Brain microvascular endothelial cell (primary cell): ENCODE results near the gene OR1E2.
"Not testable (repeated sequence)": the region's sequence is repeated elsewhere in the genome, so short reads cannot be mapped to it uniquely, and the experiment has no call there.

ENCODE experiments used
- DNase-seq: peaks from one replicate; pipeline ENCODE4 v3.0.0-alpha.2; 2020
- H3K27ac ChIP-seq: fragments of 250-450 bp; sonication (Bioruptor Pico); 2 replicates; pipeline ENCODE4 v1.5.1; 2020; ENCODE audit warnings: mild to moderate bottlenecking, moderate library complexity
- H3K27me3 ChIP-seq: fragments of 250-450 bp; sonication (Bioruptor Pico); replicated peaks from 2 replicates; pipeline ENCODE4 v1.5.1; 2020; ENCODE audit warnings: mild to moderate bottlenecking
- H3K36me3 ChIP-seq: fragments of 250-450 bp; sonication (Bioruptor Pico); replicated peaks from 2 replicates; pipeline ENCODE4 v1.5.1; 2020; ENCODE audit warnings: mild to moderate bottlenecking
- H3K4me3 ChIP-seq: 2 replicates; pipeline ENCODE4 v1.5.1; 2011; ENCODE audit warnings: low read depth, mild to moderate bottlenecking, control low read depth, low read length, moderate library complexity
- in situ Hi-C: cut with HindIII; loops from 2 replicates; pipeline ENCODE4 v1.10.0; 2017; ENCODE audit warnings: low sequenced_read_pairs, low pct_ligation_motif_present
- TF ChIP-seq, protein P1 (sequence below): IDR thresholded peaks from 2 replicates; pipeline ENCODE4 v1.5.1; 2011; ENCODE audit warnings: low read depth, mild to moderate bottlenecking, moderate library complexity, low read length, control low read depth, inconsistent platforms; ENCODE audit errors: missing control alignments

OR1E2 gene

DNA sequence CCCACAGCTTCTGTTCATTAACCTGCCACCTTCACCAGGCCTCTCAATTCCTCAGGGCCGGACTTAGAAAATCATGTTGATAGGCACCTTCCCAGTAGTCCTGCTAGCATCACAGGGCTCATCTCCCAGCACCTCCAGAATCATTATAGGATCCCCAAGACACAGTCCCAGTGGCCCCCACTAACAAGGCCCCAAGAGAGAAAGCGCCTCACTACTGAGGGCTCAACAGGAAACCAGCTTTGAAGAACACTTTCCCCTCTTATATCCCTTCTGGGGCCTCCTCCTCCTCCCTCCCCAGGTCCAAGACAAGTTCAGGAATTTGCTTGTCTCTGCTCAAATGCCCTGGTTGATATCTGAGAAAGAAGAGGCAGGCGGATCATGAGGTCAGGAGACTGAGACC is 22.6 kb downstream of the OR1E2 start, which contains the start of gene OR3A3:
Gene OR3A3, plus strand, starts transcription at position 301 of the 400 bp plus-strand sequence.
- in situ Hi-C loops, result no loop called here
- TF ChIP-seq, protein P1, sequence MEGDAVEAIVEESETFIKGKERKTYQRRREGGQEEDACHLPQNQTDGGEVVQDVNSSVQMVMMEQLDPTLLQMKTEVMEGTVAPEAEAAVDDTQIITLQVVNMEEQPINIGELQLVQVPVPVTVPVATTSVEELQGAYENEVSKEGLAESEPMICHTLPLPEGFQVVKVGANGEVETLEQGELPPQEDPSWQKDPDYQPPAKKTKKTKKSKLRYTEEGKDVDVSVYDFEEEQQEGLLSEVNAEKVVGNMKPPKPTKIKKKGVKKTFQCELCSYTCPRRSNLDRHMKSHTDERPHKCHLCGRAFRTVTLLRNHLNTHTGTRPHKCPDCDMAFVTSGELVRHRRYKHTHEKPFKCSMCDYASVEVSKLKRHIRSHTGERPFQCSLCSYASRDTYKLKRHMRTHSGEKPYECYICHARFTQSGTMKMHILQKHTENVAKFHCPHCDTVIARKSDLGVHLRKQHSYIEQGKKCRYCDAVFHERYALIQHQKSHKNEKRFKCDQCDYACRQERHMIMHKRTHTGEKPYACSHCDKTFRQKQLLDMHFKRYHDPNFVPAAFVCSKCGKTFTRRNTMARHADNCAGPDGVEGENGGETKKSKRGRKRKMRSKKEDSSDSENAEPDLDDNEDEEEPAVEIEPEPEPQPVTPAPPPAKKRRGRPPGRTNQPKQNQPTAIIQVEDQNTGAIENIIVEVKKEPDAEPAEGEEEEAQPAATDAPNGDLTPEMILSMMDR, result no peak
- H3K36me3 ChIP-seq, result no peaks in the 10 kb centered on the region
- H3K4me3 ChIP-seq, result no peak within 1 kb of the TSS
- H3K27me3 ChIP-seq, result no peaks in the 10 kb centered on the region
- DNase-seq, result no peak
- no peak within 1 kb of the TSS for H3K27ac ChIP-seq

DNA sequence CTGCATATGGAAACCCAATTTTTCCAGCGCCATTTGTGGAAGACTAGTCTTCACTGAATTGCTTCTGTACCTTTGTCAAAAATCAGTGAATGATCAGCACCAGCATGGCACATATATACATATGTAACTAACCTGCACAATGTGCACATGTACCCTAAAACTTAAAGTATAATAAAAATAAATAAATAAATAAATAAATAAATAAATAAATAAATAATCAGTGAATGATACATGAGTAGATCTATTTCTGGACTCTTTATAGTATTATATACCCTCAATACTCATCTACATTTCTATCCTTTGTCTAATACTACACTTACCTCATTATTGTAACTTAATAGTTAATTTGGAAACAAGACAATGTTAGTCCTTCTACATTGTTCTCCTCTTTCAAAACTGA is 29.8 kb downstream of the OR1E2 start:
- H3K27me3 ChIP-seq, H3K4me3 ChIP-seq, in situ Hi-C loops: not testable (repeated sequence)

DNA sequence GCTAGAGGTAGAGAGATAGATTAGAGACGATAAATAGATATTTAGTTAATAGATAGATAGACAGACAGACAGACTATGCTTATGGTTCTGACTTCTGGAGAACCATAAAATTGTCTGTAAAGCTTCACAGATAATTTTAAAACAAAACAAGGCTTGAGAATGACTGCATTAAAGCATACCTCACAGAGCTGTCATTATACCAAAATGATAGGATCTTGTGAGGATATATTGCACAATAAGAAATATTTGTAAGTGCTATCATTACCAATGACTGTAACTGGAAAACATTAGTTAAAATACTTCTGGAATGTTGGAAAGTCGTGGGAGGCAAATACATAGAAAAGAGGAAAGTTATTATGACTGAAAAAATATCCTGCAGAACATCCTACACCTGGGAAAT is 31.9 kb downstream of the OR1E2 start:
- no peaks in the 10 kb centered on the region for H3K27me3 ChIP-seq
- no peaks in the 10 kb centered on the region for H3K36me3 ChIP-seq
- DNase-seq, result no peak
- no peak overlapping the region for H3K4me3 ChIP-seq
- TF ChIP-seq, protein P1, result no peak
- in situ Hi-C loops, result no loop called here
- H3K27ac ChIP-seq, result no peak overlapping the region

More for the DNA sequence above, 29.8 kb downstream of the OR1E2 start:
- H3K36me3 ChIP-seq, H3K27ac ChIP-seq, DNase-seq: not testable (repeated sequence)

DNA sequence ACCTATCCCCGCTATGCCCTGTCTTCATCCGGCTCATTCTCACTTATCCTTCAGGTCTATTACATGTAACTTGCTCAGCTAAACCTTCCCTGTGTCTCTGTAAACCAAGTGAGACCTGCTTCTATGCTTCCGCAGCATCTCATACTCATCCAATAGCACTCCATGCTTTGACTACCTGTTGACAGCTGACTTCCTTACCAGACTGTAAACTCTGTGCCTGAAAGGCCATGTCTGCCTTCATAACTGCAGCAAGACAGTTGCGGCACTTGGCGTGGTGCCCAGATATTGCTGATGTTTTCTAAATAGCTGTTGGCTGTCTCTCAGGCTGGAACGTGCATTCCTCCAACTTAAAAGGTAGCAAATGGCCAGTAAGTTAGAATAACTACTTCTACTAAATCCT is 33.6 kb downstream of the OR1E2 start:
- Histone ChIP-seq H3K36me3 (no peaks in the 10 kb centered on the region), H3K27ac (no peak overlapping the region), H3K4me3 (no peak overlapping the region), H3K27me3 (no peaks in the 10 kb centered on the region)
- DNase-seq, result no peak
- in situ Hi-C loops, result no loop called here
- TF ChIP-seq, protein P1, result no peak

DNA sequence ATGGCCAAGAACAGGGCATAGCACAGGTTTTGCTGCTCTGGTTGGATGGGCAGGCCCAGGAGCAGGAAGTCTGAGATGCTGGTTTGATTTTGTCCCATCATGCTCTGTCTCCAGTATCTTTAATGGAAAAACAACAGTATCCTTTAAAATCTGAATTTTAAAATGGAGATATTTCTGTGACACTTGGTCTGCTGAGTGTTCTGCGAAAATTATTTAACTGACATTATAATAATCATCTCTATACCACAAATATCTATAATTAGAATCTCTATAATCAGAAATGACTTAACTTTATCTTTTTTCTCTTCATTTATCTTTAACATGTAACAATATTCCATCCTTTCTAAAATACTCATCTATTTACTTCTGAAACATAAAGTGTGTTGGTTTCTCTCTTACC is 35.3 kb downstream of the OR1E2 start, which contains the start of gene OR1E1:
Gene OR1E1, minus strand, starts transcription at position 101 of the 400 bp plus-strand sequence. Its CDS starts 0 bp downstream, at position 101.
- Histone ChIP-seq H3K4me3 (no peak within 1 kb of the TSS), H3K27me3 (no peaks in the 10 kb centered on the region)
- TF ChIP-seq, protein P1, result no peak

DNA sequence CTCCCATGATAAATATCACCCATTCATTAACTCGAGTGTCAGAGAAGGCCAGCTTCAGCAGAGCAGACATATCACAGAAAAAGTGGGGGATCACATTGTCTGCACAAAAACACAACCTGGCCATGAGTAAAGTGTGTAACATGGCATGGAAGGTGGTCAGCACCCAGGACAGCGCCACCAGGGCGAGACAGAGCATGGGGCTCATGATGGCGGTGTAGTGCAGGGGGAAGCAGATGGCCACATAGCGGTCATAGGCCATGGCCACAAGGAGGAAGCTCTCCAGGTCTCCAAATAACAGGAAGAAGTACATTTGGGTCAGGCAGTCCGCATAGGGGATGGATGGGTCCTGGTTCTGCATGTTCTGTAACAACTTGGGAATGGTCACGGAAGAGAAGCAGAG is 35.8 kb downstream of the OR1E2 start:
- H3K36me3 ChIP-seq, H3K27me3 ChIP-seq, H3K27ac ChIP-seq, in situ Hi-C loops, H3K4me3 ChIP-seq, DNase-seq: not testable (repeated sequence)

More for the DNA sequence above, 35.3 kb downstream of the OR1E2 start, which contains the start of gene OR1E1:
- H3K27ac ChIP-seq, result no peak within 1 kb of the TSS
- no peak for DNase-seq
- H3K36me3 ChIP-seq, result no peaks in the 10 kb centered on the region
- in situ Hi-C loops, result no loop called here

DNA sequence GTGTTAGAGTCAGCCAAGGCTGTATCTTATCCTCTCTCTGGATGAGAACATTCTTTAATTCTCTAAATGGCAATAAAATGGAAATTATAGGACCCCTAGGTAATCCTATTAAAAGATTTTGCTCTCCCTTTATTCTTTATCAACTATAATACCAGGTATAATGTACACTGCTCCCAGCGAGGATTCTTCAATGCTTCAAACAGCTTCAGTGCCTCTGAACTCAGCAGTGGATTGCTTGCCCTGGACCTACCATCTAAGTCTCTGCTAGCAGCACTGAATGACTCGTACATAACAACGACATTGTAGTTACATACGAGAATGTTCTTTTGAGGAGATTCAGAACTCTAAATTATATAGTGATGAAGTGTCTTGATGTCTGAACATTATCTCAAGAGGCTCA is 43.9 kb downstream of the OR1E2 start:
- Histone ChIP-seq H3K4me3 (no peak overlapping the region), H3K27me3 (no peaks in the 10 kb centered on the region), H3K27ac (no peak overlapping the region), H3K36me3 (no peaks in the 10 kb centered on the region)
- no peak for DNase-seq
- TF ChIP-seq, protein P1, result no peak
- in situ Hi-C loops, result no loop called here
